Bone marrow (tissue), 2 donors: ENCODE data around the gene RAB20.
"Not testable (repeated sequence)": the region's sequence is repeated elsewhere in the genome, so short reads cannot be mapped to it uniquely, and the experiment has no call there.

Experiments
- DNase-seq, 2 donors: peaks; one replicate each; lab custom pipeline; 2025; lab: John Stamatoyannopoulos, UW

RAB20 gene

DNA sequence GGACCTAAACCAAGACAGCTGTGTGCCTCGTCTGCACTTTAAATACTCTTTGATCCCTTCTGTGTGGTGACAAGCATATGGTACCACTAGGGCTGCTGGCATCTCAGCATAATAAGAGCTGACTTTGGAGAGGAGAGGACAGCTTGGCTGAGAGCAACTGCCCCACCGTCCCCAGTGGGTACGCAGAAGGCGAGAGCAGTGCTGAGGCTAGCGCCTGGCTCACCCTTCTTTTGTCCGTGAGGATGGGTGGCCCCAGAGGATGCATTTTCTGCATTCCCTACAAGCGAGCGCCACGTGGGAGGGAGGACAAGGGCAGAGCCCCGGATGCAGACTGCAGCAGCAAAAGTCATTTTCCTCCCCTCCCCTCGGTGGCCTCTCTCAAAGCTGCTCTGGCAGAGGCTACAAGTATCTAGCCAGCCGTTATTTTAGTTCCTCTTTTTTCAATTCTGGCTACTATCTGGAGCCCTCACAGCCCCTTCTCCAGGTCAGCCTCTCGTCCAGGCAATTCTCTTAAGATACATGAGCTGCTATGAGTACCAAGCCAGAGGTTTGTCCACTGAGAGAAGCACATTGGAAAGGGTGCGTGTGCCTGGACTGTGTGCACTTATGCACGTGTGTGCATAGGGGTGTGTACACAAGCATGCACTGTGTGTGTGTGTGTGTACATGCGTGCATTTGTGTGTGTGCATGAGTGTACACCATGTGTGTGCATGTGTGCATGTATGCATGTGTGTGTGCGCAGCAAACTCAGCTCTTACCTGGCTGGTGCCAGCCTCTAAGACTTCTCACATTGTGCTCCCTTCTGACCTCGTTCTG is 51.3 kb downstream of the RAB20 start:
- DNase-seq, result peak in 1 of 2 donors; percentile 66

GRCh38 chr13:110509478-110509926 is 52.0 kb downstream of the RAB20 start:
- DNase-seq, result no peak

- DNase-seq, result no peak
These were observed 53.7 kb downstream of the RAB20 start for GRCh38 chr13:110507678-110508381.

DNA sequence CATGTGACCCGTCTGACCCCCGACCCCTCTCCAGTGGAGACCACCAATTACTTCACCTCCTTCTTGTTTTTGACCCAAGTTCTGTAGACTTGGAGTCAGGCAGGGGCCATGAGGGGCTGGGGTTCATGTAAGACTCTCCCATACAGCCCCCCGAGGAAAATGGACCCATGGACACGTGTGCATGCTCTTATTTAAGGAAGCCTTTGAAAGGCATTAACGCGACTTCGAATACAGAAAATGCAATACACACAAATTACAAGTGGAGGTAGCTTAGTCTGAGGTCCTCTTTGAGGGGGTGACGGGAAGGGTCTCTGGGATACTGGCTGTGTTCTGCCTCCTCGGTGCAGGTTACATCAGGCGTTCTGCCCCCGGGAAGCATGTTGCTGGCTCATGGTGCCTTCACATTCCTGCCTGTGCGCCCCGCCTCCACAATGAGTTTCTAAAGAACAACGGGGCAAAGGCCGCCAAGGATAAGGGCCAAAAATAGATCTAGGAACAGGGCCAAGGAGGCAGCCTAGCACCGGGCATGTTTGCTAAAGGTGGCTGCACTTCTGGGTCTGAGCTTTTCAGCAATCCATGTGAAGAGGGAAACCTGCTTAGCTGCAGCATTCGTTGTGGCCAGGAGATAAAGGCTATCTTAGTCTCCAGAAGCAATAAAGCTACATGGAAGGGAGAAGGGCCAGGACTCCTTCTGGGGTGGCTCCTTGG is 54.5 kb downstream of the RAB20 start:
- DNase-seq, result no peak

- no peak for DNase-seq
These were observed 55.1 kb downstream of the RAB20 start for GRCh38 chr13:110506396-110506795.

DNA sequence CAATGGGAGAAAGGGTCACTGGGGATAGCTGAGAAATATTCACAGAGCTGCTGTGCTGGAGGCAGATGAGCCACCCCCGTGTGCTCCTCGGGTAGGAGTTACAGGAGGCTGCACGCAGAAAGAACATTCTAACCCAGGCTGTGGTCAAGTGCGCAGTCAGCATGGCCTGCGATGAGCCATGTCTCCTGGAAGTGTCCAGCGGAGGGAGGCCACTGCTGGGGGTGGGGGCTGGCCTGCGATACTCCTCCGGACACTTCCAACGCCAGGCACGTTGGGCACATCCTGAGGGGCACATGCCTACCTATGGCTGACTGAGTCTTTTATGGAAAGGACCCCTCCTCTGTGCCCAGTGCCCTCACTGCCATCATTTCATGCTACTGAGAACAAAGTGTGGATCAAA is 55.9 kb downstream of the RAB20 start:
- no peak for DNase-seq

DNA sequence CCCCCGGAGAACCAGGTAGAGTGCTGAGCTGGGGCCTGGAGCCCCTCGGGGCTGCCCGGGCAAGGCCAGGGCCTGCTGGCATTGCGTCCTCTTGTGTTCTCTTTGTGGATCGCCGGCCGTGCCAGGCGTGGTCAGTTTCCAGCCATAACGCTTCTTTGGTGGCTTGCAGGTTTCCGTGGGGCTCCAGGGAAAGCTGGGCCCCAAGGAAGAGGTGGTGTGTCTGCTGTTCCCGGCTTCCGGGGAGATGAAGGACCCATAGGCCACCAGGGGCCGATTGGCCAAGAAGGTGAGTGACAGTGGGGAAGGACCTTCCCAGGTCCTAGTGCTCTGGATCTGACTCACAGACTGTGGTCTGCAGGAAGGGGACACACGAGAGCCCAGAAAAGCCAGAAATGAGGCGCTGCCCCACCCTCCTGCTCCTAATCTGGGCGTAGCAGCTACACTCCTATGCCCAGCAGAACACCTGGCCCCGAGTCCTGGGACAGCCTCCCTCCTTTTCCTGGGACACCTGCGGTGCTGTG is 57.5 kb downstream of the RAB20 start:
- DNase-seq, result no peak

- DNase-seq, result no peak
These were observed 58.3 kb downstream of the RAB20 start for GRCh38 chr13:110503037-110503901.

GRCh38 chr13:110501188-110501587 is 60.3 kb downstream of the RAB20 start:
- no peak for DNase-seq

GRCh38 chr13:110500341-110500740 is 61.2 kb downstream of the RAB20 start:
- DNase-seq, result no peak

GRCh38 chr13:110499621-110500281 is 61.8 kb downstream of the RAB20 start:
- no peak for DNase-seq

GRCh38 chr13:110498765-110499164 is 62.8 kb downstream of the RAB20 start:
- no peak for DNase-seq

DNA sequence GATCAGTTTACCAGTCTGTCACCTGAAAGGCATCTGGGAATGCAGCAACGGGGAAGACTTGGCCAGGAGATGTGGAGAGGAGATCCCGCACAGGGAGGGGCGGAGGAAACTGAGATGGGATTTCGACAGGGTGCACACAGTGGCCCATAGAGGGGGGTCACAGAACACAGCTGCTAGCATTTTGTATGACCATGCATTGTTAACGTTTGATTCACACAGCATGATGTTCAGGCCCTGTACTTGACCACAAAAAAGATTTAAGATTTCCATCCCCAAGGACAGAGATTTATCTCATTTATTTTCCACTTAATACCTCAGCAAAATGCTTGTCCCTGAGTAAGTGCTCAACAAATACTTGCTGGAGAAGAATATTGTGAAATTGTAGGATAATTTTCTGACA is 63.2 kb downstream of the RAB20 start:
- DNase-seq, result no peak

DNA sequence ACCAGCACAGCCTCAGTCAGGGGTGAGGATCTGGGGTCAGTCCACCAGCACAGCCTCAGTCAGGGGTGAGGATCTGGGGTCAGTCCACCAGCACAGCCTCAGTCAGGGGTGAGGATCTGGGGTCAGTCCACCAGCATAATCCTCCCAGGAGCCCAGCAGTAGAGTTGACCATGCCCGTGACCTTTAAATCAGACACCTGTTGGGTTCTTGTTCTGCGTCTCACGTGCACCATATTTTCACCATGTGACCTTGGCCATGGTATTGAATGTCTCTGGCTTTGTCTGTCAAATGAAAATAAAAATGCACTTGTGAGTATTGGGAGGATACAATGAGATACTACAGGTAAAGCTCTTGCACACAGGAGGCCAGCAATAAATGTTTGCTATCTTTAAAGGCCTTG is 63.6 kb downstream of the RAB20 start:
- not testable (repeated sequence) for DNase-seq

GRCh38 chr13:110497003-110497402 is 64.5 kb downstream of the RAB20 start:
- DNase-seq, result no peak

DNA sequence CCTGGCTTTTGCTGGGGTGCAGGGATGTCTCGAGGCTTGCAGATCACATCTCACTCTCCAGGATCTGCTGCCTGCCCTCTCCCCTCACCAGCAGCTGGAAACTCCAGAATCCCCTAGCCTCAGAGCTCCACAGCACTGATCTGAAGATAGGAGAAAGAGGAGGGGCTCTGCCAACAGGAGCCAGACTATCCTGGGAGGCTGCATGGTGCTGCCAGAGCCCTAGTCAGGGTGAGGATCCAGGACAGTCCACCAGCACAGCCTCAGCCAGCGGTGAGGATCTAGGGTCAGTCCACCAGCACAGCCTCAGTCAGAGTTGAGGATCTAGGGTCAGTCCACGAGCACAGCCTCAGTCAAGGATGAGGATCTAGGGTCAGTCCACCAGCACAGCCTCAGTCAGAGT is 65.2 kb downstream of the RAB20 start:
- DNase-seq, result no peak

DNA sequence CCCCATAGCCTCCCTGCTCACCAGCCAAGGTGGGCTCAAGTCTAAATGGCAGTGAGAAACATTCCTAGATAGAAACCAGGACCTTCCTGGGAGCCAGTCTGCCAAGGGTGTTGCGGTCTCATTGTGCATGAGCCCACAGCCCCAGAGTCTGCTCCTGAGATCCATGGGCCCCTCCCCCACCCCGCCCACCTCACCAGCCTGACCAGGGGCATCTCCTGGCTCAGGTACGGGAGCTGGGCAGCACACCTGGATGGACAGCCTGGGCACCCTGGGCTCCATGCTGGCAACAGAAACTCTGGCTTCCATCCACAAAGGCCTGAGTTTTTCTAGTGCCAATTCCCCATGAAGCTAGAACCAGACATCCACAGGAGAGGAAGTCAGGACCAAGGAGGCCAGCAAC is 65.6 kb downstream of the RAB20 start:
- DNase-seq, result no peak

- no peak for DNase-seq
These were observed 66.1 kb downstream of the RAB20 start for GRCh38 chr13:110495376-110495775.

DNA sequence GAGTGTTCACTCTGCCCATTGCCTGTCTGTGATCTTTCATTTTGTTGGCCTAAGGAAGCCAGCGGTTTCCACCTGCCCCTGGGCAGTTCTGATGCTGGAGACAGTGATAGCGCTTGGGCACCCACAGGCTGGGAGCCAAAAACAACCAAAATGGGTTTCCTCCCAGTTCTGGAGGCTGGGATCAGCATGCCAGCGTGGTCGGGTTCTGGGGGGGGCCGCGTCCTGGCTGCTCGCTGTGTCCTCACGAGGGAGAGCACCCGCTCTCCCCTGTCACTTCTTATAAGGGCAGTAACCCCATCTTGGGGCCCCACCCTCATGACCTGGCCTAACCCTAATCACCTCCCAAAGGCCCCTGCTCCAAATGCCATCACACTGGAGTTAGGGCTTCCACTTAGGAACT is 67.9 kb downstream of the RAB20 start:
- no peak for DNase-seq

DNA sequence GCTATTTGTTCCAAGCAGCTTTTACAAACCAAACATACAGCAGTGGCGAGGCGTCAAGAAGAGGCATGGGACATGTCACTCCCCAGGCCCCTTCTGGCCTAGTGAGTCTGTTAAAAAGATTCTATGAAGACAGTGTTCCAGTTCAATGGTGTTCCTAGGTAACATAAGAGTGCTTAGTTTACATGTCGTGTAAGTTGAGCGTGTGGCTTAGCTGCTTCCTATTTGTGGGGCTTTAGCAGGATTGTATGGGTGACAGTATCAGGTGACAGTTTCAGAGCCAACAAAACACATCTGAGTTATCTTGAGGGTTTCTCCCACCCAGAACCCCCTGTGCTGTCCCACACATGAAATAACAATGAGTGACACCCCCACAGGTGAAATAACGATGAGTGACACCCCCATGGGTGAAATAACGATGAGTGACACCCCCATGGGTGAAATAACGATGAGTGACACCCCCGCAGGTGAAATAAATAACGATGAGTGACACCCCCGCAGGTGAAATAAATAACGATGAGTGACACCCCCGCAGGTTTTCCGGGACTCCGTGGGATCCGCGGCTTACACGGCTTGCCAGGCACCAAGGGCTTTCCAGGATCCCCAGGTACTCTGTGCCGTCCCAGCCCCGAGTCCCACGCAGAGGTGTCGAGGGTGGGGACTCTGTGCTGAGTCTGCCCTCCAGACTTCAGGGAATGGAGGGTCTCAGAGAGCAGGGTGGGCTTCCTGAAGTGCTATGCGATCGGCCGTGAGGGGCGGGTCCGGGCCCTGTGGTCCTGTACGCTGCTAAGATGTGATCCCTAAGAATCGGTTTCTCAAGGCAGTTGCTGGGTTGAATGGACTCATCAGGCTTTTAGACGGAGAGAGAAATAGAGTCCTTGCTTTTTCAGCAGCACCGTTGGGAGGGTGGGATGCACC is 68.6 kb downstream of the RAB20 start:
- no peak for DNase-seq
